VCaP (cell line): ENCODE data around the gene MST1.

ENCODE experiments used
- H3K27ac ChIP-seq: fragments of 450-650 bp; 2 replicates; pipeline ENCODE4 v1.5.1; 2017
- TF ChIP-seq, protein P1 (sequence below): fragments of 450-650 bp; conservative IDR thresholded peaks from 2 replicates; pipeline ENCODE4 v1.5.1; 2017; ENCODE audit warnings: mild to moderate bottlenecking, moderate library complexity

Gene MST1

DNA sequence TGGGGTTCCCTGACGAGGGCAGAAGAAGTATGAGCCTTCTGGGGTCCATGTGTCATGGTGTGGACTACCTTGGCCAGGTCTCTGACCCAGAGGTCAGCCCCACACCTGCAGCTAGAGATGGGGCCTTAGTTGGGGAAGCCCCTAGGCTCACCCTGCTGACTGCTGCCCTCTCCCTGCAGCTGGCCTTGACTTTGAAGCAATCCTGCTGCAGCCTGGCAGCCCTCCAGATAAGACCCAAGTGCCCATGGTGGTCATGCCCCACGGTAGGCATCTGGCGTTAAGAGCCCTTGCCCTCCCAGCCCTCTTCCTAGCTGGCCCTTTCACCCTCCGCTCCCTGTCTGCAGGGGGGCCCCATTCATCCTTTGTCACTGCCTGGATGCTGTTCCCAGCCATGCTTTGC is 7.7 kb downstream of the MST1 start:
- TF ChIP-seq, protein P1, sequence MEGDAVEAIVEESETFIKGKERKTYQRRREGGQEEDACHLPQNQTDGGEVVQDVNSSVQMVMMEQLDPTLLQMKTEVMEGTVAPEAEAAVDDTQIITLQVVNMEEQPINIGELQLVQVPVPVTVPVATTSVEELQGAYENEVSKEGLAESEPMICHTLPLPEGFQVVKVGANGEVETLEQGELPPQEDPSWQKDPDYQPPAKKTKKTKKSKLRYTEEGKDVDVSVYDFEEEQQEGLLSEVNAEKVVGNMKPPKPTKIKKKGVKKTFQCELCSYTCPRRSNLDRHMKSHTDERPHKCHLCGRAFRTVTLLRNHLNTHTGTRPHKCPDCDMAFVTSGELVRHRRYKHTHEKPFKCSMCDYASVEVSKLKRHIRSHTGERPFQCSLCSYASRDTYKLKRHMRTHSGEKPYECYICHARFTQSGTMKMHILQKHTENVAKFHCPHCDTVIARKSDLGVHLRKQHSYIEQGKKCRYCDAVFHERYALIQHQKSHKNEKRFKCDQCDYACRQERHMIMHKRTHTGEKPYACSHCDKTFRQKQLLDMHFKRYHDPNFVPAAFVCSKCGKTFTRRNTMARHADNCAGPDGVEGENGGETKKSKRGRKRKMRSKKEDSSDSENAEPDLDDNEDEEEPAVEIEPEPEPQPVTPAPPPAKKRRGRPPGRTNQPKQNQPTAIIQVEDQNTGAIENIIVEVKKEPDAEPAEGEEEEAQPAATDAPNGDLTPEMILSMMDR: no peak
- H3K27ac ChIP-seq: no peak overlapping the region

DNA sequence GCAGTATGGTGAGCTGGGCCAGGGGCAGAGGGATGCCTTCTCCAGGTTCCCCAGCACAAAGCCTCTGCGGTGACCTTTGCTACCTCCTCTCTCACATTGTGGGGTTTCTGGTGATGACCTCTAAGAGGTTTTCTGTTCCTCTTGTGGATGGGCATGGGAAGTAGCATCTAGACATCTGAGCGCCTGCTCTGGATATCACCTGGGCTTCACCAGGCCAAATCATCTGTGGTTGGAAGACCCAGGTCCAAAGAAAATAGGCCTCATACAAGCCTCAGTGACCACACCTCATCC is 8.1 kb downstream of the MST1 start:
- TF ChIP-seq, protein P1: no peak
- no peak overlapping the region for H3K27ac ChIP-seq

DNA sequence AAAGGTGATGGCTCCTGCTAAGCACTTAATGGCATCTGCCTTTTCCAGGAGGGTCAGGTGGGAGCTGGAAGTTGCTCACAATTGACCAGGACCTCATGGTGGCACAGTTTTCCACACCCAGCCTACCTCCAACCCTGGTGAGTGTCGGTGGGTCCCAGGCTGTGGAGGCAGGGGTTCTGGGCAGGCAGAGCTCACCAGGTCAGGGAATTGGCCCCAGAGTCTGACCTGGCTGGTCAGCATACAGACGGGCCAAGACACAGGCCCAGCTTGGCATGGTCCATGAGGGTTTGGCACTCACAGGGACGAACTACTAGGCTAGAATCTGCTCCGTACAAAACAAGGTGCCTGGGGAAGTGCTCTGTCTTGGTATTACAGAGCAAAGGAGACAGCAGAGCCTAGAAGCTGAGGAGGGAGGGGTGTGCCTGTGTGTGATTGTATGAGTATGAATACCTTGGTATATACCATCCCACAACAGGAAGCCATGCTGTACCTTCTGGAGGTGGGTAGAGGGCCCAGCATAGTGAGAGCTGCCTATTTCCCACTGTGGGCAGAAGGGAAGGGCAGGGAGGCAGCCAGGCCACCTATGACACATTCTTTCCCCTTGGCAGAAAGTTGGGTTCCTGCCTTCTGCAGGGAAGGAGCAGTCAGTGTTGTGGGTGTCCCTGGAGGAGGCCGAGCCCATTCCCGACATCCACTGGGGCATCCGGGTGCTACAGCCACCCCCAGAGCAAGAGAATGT is 8.6 kb downstream of the MST1 start:
- no peak overlapping the region for H3K27ac ChIP-seq
- TF ChIP-seq, protein P1: no peak

DNA sequence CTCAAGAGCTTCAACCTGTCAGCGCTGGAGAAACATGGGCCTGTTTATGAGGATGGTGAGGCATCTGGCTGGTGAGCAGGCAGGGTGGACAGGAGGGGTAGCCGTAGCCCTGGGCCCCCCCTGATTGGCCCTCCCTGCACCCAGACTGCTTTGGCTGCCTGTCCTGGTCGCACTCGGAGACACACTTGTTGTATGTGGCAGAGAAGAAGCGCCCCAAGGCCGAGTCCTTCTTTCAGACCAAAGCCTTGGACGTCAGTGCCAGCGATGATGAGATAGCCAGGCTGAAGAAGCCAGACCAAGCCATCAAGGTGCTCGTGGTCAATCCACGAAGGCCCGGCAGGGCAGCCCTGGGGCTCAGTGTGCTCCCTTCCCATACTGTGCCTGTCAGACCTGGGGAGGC is 13.4 kb downstream of the MST1 start:
- TF ChIP-seq, protein P1: no peak
- peak overlapping the region; percentile 97; the same call in 1 of the 2 replicates for H3K27ac ChIP-seq

DNA sequence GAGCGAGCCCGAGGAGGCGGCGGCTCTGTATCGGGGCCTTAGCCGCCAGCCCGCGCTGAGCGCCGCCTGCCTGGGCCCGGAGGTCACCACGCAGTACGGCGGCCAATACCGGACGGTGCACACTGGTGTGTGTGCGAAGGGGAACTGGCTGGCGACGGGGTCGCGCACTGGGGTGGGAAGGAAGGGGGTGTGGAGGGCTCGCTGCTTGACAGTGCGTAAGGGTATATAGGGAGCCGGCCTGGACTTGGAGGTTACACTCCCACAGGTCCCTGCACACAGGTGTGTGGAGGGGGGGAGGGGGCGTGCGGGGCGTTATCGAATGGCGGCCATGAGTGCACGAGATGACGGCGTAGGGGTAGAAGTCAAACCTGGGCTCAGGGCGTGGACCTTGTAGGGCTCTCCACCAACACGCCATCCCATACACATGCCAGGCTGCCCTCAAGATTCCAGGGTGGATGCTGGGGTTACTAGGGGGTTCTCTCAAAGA is 14.7 kb downstream of the MST1 start:
- H3K27ac ChIP-seq: peak overlapping the region; percentile 97

DNA sequence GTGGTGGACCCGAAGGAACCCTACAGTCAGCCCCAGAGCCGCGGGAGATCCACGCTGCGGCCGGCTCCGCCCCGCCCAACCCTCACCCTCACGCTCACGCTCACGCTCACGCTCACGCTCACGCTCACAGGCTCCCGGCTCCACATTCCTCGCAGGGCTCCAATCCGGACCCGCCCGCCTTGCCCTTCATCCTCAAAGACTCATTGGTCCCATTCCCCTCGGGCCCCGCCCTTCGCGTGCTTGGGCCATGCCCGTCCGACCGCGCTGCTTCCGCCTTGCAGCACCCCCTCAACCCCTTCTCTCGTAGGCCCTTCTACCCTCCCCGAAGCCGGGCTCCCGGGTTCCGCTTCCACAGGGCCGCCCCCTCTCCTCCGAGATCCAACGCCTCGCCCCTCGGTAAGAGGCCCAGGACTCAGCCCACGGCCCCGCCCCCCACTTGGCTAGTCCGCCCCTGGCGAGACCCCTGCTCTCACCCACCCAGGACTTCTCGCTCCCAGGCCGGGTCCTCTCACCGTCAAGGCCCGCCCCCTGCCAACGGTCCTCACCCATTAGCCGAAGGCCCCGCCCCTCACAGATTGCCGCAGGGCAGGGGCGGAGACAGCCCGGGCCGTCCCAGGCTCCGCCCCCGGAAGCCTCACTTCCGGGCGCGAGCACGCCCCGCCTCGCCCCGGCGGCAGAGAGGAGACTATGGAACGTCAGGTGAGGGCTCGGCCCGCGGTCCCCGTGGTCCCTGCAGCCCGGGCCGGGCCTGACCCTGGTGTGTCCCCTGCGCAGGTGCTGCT is 15.4 kb downstream of the MST1 start, which contains the start of gene APEH:
APEH (plus strand) TSS at position 637 of the 782 bp plus-strand sequence; CDS start at position 688, 51 bp downstream.
- TF ChIP-seq, protein P1: no peak
- H3K27ac ChIP-seq: peak within 1 kb of the TSS; percentile 97

More for the DNA sequence above, 14.7 kb downstream of the MST1 start:
- TF ChIP-seq, protein P1: no peak

DNA sequence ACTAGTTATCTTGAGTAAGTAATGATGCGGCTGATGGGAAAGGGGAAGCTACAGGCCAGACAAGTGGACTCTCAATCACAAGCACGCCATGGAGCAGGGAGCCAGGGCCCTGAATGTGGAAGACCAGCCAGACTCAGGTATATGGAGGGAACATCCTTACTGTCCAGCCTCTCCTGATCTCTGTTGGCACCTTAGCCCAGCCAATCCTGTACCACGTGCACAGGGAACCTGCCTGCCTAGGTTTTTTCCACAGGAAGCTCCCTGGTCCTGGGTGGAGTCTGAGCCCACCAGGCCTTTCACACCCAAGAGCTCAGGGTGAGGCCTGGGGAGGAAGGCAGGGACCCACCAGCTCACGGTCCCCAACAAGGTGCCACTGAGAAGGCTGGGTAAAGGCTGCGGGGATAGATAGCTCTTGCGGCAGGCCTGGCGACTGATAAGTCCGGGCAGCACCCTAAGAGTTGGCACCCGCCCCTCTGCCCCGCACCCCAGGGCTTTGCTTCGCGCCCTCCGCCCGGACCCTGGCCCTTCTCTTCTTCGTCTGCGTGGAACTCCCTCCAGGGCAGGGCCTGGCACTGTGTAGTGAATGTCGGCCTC is 16.1 kb downstream of the MST1 start:
- TF ChIP-seq, protein P1: no peak
- peak overlapping the region; percentile 97 for H3K27ac ChIP-seq
